GM19240 (cell line): ENCODE measurements around the gene CACHD1.
"Not testable (repeated sequence)": the region's sequence is repeated elsewhere in the genome, so short reads cannot be mapped to it uniquely, and the experiment has no call there.

Source experiments
- DNase-seq: peaks from one replicate; pipeline ENCODE4 v3.0.0; 2011; ENCODE audit warnings: low spot score; ENCODE audit not compliant: insufficient read length

CACHD1 gene

GRCh38 chr1:64581843-64582185, 111.9 kb downstream of the CACHD1 start:
- no peak for DNase-seq

GRCh38 chr1:64584479-64584878, 114.5 kb downstream of the CACHD1 start:
- DNase-seq, result no peak

- no peak for DNase-seq
Measured at GRCh38 chr1:64588876-64589275, 118.9 kb downstream of the CACHD1 start.

- no peak for DNase-seq
Measured at GRCh38 chr1:64590316-64590715, 120.4 kb downstream of the CACHD1 start.

- no peak for DNase-seq
Measured at GRCh38 chr1:64594446-64594845, 124.5 kb downstream of the CACHD1 start.

- DNase-seq, result no peak
Measured at GRCh38 chr1:64595871-64596515, 126.1 kb downstream of the CACHD1 start.

- no peak for DNase-seq
Measured at GRCh38 chr1:64597113-64597512, 127.2 kb downstream of the CACHD1 start.

- DNase-seq, result no peak
Measured at GRCh38 chr1:64598100-64598571, 128.2 kb downstream of the CACHD1 start.

- no peak for DNase-seq
Measured at GRCh38 chr1:64599242-64599641, 129.3 kb downstream of the CACHD1 start.

- no peak for DNase-seq
Measured at GRCh38 chr1:64601207-64601606, 131.3 kb downstream of the CACHD1 start.

GRCh38 chr1:64608005-64608650, 138.2 kb downstream of the CACHD1 start:
- no peak for DNase-seq

- no peak for DNase-seq
Measured at GRCh38 chr1:64608651-64609048, 138.7 kb downstream of the CACHD1 start.

- DNase-seq, result not testable (repeated sequence)
Measured at GRCh38 chr1:64610950-64611349, 141.0 kb downstream of the CACHD1 start.

GRCh38 chr1:64616039-64616438, 146.1 kb downstream of the CACHD1 start:
- DNase-seq, result no peak

- no peak for DNase-seq
Measured at GRCh38 chr1:64623750-64624191, 153.8 kb downstream of the CACHD1 start.

- DNase-seq, result no peak
Measured at GRCh38 chr1:64624218-64624713, 154.3 kb downstream of the CACHD1 start.

- no peak for DNase-seq
Measured at GRCh38 chr1:64624808-64625207, 154.9 kb downstream of the CACHD1 start.

- no peak for DNase-seq
Measured at GRCh38 chr1:64630611-64631010, 160.7 kb downstream of the CACHD1 start.

GRCh38 chr1:64631346-64632034, 161.6 kb downstream of the CACHD1 start:
- no peak for DNase-seq

- DNase-seq, result no peak
Measured at GRCh38 chr1:64632936-64633335, 163.0 kb downstream of the CACHD1 start.

GRCh38 chr1:64645735-64646134, 175.8 kb downstream of the CACHD1 start:
- no peak for DNase-seq

GRCh38 chr1:64650411-64650810, 180.5 kb downstream of the CACHD1 start:
- no peak for DNase-seq
